Adrenal gland (tissue), 12 donors: ENCODE measurements around the gene PRELID2. TPM values are rescaled to one million over a fixed set of nuclear protein-coding genes. Genes with fewer than 3 reads are reported as not detected.
"Not testable (repeated sequence)": the region's sequence is repeated elsewhere in the genome, so short reads cannot be mapped to it uniquely, and the experiment has no call there.

ENCODE experiments used
- DNase-seq, 7 donors: peaks; one replicate each; pipeline ENCODE4 v3.0.0-alpha.2; 2019 to 2020
- H3K27ac ChIP-seq, 5 donors: fragments of 200-600 bp; sonication (generic) in 4 of 5; 1 replicate in 3 of 5; 2 replicates in 2 of 5; pipeline versions ENCODE4 v1.5.1 to v1.8.0; 2016 to 2020; ENCODE audit warnings: mild to moderate bottlenecking in 1 of 5
- H3K27me3 ChIP-seq: fragments of 200-600 bp; 2 replicates; pipeline ENCODE4 v1.8.0; 2021
- H3K36me3 ChIP-seq, 2 donors: fragments of 200-600 bp; replicated peaks in 1 of 2; 1 replicate in 1 of 2; 2 replicates in 1 of 2; pipeline versions ENCODE4 v1.5.1 to v1.8.0; 2018 to 2022
- H3K4me1 ChIP-seq, 2 donors: fragments of 200-600 bp; replicated peaks in 1 of 2; 1 replicate in 1 of 2; 2 replicates in 1 of 2; pipeline versions ENCODE4 v1.5.1 to v1.8.0; 2018 to 2021
- H3K4me3 ChIP-seq, 4 donors: fragments of 200-600 bp; sonication (generic) in 3 of 4; one replicate each; pipeline ENCODE4 v1.5.1; 2016 to 2018
- H3K9me3 ChIP-seq, 3 donors: fragments of 200-600 bp; sonication (generic) in 1 of 3; replicated peaks in 1 of 3; 1 replicate in 2 of 3; 2 replicates in 1 of 3; pipeline versions ENCODE4 v1.5.1 to v1.8.0; 2016 to 2021
- POLR2A ChIP-seq, 2 donors: fragments of 450-650 bp; IDR thresholded peaks; one replicate each; pipeline ENCODE4 v1.6.1; 2017; ENCODE audit warnings: antibody characterized with exemption in 2 of 2, mild to moderate bottlenecking in 2 of 2, moderate library complexity in 1 of 2
- WGBS, 4 donors: extraction: QIAGEN DNeasy Blood & Tissue Kit in 2 of 4; methylation state at CpG; one replicate each; pipeline versions ENCODE4 v1.1.5 to v1.1.7; 2013 to 2017; 5-methylcytosine and 5-hydroxymethylcytosine counted together
- intact Hi-C, 2 donors: fragments of 100-400 bp; cut with DNase I; formaldehyde crosslinking; loops; one replicate each; pipeline versions ENCODE4 v1.14.1 to v1.15.0; 2022 to 2023
- polyA plus RNA-seq, 3 donors: library from polyadenylated mRNA; stranded (reverse); fragments of 200-250 nt in 2 of 3; fragments of 350-450 nt in 1 of 3; fragmentation: Illumina TruSeq in 1 of 3; extraction: RNeasy Lipid Tissue Mini Kit (QIAGEN cat#74804) in 1 of 3; gene quantifications; one replicate each; pipeline ENCODE4 v1.2.3, GENCODE V29; 2013 to 2014
- total RNA-seq, 9 donors: library from RNA; depleted of rRNA in 4 of 9; stranded (reverse); fragments of >200 nt in 4 of 9; fragments of 120-200 nt in 1 of 9; fragmentation: NEBNext Ultra II Directional in 1 of 9; extraction: Animal tissue kit (Norgen Biotek cat#: 25700) in 1 of 9; gene quantifications; one replicate each; pipeline versions ENCODE4 v1.1.0 to v1.2.4, GENCODE V29; 2013 to 2023
- TF ChIP-seq, protein P1 (sequence below), 6 experiments: fragments of 450-650 bp in 4 of 6; fragments of 200-600 bp in 2 of 6; sonication (generic) in 1 of 6; IDR thresholded peaks; 1 replicate in 5 of 6; 2 replicates in 1 of 6; pipeline versions ENCODE4 v1.5.1 to v1.8.0; 2016 to 2021; ENCODE audit warnings: antibody characterized with exemption in 6 of 6, mild to moderate bottlenecking in 2 of 6, moderate library complexity in 1 of 6
- donor health status: healthy with polysubstance abuse.
- donor health status: Bipolar disorder and iron deficiency.
- donor health status: DM: yes; HTN: yes; CAD: no.
- donor health status: DM: no; HTN: no; CAD: no.
- donor health status: DM: no; HTN: no; CAD: no.
- donor health status: DM: yes; HTN: yes; CAD: no.

The PRELID2 gene
- total and polyA plus RNA-seq, 12 donors = 2.5 to 42.2 (median 5.0) TPM

DNA sequence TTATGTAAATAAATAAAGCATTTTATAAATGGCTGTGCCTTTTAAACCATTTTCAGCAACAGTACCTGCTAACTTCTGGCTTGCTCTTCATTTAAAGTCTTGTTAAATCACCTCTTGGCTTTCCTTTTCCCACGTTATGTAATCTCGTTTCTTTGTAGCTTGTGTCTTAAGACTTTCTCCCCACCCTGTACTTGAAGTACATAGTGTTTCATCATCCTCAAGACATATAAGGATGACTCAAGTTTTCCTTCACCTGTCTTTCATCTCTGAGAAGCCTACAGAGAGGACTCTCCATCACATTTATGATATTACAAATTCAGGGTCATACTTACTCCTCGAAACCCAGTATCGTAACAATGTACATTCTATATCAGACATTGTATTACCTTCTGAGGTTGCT lies 33.9 kb downstream of the PRELID2 start:
- Histone ChIP-seq H3K4me1 (no peaks in the 10 kb centered on the region), H3K9me3 (no peaks in the 10 kb centered on the region), H3K4me3 (no peak overlapping the region), H3K27ac (no peak overlapping the region), H3K36me3 (no peaks in the 10 kb centered on the region), H3K27me3 (no peaks in the 10 kb centered on the region)
- WGBS, 4 donors = 93 to 96% (median 94%) methylated on average over 4 of the region's 4 CpGs
- TF ChIP-seq, protein P1, sequence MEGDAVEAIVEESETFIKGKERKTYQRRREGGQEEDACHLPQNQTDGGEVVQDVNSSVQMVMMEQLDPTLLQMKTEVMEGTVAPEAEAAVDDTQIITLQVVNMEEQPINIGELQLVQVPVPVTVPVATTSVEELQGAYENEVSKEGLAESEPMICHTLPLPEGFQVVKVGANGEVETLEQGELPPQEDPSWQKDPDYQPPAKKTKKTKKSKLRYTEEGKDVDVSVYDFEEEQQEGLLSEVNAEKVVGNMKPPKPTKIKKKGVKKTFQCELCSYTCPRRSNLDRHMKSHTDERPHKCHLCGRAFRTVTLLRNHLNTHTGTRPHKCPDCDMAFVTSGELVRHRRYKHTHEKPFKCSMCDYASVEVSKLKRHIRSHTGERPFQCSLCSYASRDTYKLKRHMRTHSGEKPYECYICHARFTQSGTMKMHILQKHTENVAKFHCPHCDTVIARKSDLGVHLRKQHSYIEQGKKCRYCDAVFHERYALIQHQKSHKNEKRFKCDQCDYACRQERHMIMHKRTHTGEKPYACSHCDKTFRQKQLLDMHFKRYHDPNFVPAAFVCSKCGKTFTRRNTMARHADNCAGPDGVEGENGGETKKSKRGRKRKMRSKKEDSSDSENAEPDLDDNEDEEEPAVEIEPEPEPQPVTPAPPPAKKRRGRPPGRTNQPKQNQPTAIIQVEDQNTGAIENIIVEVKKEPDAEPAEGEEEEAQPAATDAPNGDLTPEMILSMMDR (IDR thresholded peaks at IDR 0.05) = no peak
- TF ChIP-seq POLR2A (IDR thresholded peaks at IDR 0.05) = no peak
- DNase-seq = no peak
- intact Hi-C loops = no loop called here

DNA sequence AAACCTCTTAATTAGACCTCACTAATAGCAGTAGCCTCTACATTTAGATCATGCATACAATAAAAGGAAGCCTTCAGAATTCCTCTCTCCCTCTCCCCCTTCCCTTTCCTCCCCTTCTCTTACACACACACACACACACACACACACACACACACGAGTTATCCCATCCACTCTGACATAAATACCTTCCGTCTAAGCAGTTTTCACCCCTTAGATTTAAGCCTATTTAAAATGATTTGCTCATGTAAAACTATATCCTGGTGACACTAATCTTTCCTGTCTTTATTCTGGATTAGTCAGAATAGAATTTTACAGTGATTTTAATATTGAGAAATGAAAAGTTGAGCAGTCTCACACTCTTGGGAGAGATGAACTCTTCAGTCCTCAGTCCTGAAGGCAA lies 35.0 kb downstream of the PRELID2 start:
- intact Hi-C loops = no loop called here
- Histone ChIP-seq H3K4me3 (no peak overlapping the region), H3K9me3 (no peaks in the 10 kb centered on the region), H3K4me1 (no peaks in the 10 kb centered on the region), H3K27me3 (no peaks in the 10 kb centered on the region), H3K36me3 (no peaks in the 10 kb centered on the region), H3K27ac (no peak overlapping the region)
- DNase-seq = no peak
- WGBS, 4 donors = 58 to 77% (median 65%) methylated on average over 2 of the region's 2 CpGs
- no peak for TF ChIP-seq POLR2A (IDR thresholded peaks at IDR 0.05)
- TF ChIP-seq, protein P1 (IDR thresholded peaks at IDR 0.05) = no peak

DNA sequence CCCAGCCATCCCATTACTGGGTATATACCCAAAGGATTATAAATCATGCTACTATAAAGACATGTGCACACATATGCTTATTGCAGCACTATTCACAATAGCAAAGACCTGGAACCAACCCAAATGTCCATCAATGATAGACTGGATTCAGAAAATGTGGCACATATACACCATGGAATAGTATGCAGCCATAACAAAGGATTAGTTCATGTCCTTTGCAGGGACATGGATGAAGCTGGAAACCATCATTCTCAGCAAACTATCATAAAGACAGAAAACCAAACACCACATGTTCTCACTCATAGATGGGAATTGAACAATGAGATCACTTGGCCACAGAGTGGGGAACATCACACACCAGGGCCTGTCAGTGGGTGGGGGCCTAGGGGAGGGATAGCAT lies 36.6 kb downstream of the PRELID2 start:
- DNase-seq, H3K27me3 ChIP-seq, H3K4me3 ChIP-seq, H3K36me3 ChIP-seq, intact Hi-C loops, H3K4me1 ChIP-seq, H3K27ac ChIP-seq, H3K9me3 ChIP-seq: not testable (repeated sequence)

DNA sequence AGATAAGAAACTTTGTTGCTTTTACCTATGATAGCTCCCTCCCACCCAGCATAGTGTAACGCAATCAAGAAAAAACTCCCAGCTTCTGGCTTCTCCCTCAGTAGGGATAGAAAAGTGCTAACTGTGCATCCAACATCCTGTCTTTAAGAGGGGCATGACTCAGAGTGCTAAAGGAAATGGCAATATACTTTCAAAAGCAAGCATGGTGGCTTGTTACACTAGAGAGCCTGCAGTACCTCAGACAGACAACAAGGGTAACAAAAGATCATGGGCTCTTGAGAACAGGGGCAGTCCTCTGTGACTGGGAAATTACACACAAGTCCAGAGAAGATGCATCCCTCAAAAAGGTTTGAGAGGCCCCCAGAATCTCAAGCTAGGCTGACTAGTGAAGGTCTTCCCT lies 37.8 kb downstream of the PRELID2 start:
- Histone ChIP-seq H3K36me3 (no peaks in the 10 kb centered on the region), H3K4me3 (no peak overlapping the region), H3K4me1 (no peaks in the 10 kb centered on the region), H3K27me3 (no peaks in the 10 kb centered on the region), H3K9me3 (no peaks in the 10 kb centered on the region), H3K27ac (no peak overlapping the region)
- TF ChIP-seq POLR2A (IDR thresholded peaks at IDR 0.05) = no peak
- TF ChIP-seq, protein P1 (IDR thresholded peaks at IDR 0.05) = no peak
- intact Hi-C loops = no loop called here
- 80 to 100% (median 92%) methylated on average over 1 of the region's 1 CpG for WGBS, 4 donors
- no peak for DNase-seq

DNA sequence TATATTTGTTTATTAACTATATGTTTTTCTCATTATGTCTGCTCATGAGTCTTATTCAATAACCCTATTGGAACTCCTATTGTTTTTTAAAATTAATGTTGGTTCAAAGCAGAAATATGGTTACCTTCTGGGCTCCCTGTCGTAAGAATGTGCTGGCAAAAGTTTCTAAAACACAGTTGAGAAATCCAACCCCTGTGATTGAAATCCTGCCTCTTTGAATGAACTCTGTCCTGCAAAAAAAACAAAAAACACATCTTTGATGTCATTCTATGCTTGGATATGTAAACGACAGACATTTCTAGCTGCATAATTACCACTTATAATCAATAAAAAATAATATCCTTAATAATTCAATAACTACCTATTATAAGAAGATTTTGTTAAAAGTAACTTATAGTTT lies 38.8 kb downstream of the PRELID2 start:
- no peak overlapping the region for H3K4me3 ChIP-seq
- H3K27ac ChIP-seq = no peak overlapping the region
- no peak for DNase-seq
- WGBS, 4 donors = 86 to 94% (median 90%) methylated on average over 2 of the region's 2 CpGs
- H3K27me3 ChIP-seq = no peaks in the 10 kb centered on the region
- H3K9me3 ChIP-seq = no peaks in the 10 kb centered on the region
- H3K4me1 ChIP-seq = no peaks in the 10 kb centered on the region
- no peak for TF ChIP-seq POLR2A (IDR thresholded peaks at IDR 0.05)
- TF ChIP-seq, protein P1 (IDR thresholded peaks at IDR 0.05) = no peak
- no peaks in the 10 kb centered on the region for H3K36me3 ChIP-seq
- intact Hi-C loops = no loop called here
